HL-60 (cell line): ENCODE measurements around the gene ERBIN.
A peak's percentile ranks its signal among the peaks of the same experiment; 100 is the strongest.

Source experiments
- DNase-seq, 2 experiments: peaks; one replicate each; pipeline ENCODE4 v3.0.0-alpha.2; 2010 to 2020; ENCODE audit warnings: low read depth in 1 of 2, low spot score in 1 of 2
- H3K27ac ChIP-seq: fragments of 250-450 bp; sonication (Bioruptor Pico); replicated peaks from 2 replicates; pipeline ENCODE4 v1.5.1; 2020; ENCODE audit warnings: mild to moderate bottlenecking, moderate library complexity
- H3K27me3 ChIP-seq: fragments of 250-450 bp; sonication (Bioruptor Pico); 2 replicates; pipeline ENCODE4 v1.5.1; 2021; ENCODE audit warnings: mild to moderate bottlenecking, moderate library complexity; ENCODE audit not compliant: insufficient read depth, poor library complexity, severe bottlenecking
- H3K4me3 ChIP-seq: replicated peaks from 2 replicates; pipeline ENCODE4 v1.5.1; 2011; ENCODE audit warnings: mild to moderate bottlenecking, control low read depth, low read length; ENCODE audit not compliant: insufficient read depth
- CTCF ChIP-seq: IDR thresholded peaks from one replicate; pipeline ENCODE4 v1.5.1; 2011; ENCODE audit warnings: low read length, control low read depth, inconsistent platforms; ENCODE audit not compliant: insufficient read depth
- GABPA ChIP-seq: IDR thresholded peaks from 2 replicates; pipeline ENCODE4 v1.6.1; 2012; ENCODE audit warnings: low read depth
- POLR2AphosphoS5 ChIP-seq: IDR thresholded peaks from 2 replicates; pipeline ENCODE4 v1.6.1; 2012; ENCODE audit warnings: low read depth
- SPI1 ChIP-seq: IDR thresholded peaks from 2 replicates; pipeline ENCODE4 v1.6.1; 2012; ENCODE audit warnings: low read depth, mild to moderate bottlenecking, borderline replicate concordance
- TF ChIP-seq, protein P1 (sequence below): IDR thresholded peaks from 2 replicates; pipeline ENCODE4 v1.6.1; 2012; ENCODE audit warnings: low read depth; ENCODE audit not compliant: insufficient replicate concordance

The ERBIN gene

DNA sequence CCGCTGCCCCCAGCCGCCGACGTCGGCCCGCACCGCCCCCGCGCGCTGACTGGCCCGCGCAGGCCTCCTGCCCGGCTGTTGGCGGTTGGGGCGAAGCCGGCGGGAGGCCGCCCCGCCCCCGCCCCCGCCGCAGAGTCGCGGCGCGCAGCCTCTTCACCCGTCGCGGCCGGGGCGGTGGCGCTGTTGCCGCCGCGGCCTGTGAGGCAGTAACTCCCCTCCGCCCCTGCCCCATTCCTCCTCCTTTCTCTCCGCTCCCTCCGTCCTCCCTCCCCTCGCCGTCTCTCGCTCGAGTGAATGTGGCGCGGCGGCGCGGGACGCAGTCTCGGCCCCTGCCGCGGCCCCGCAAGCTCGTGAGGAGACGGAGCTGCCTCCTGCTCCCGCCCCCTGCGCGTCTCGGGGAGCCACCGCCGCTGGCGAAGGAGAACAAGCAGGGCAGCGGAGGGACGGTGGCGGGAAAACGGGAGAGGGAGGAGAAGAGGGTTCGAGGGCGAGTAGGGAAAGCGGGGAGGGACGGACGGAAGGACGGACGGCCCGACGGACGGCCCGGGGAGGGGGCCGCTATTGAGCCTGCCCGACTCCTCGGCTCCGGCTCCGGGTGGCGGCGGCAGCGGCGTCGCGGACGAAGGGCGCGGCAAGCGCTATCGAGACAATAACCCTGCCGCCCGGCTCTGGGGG lies 637 bp upstream of the ERBIN start:
- DNase-seq, result peak; percentile 33 to 58
- TF ChIP-seq GABPA (no peak), POLR2AphosphoS5 (peak; percentile 33; the same call in 1 of the 2 replicates)
- TF ChIP-seq, protein P1, sequence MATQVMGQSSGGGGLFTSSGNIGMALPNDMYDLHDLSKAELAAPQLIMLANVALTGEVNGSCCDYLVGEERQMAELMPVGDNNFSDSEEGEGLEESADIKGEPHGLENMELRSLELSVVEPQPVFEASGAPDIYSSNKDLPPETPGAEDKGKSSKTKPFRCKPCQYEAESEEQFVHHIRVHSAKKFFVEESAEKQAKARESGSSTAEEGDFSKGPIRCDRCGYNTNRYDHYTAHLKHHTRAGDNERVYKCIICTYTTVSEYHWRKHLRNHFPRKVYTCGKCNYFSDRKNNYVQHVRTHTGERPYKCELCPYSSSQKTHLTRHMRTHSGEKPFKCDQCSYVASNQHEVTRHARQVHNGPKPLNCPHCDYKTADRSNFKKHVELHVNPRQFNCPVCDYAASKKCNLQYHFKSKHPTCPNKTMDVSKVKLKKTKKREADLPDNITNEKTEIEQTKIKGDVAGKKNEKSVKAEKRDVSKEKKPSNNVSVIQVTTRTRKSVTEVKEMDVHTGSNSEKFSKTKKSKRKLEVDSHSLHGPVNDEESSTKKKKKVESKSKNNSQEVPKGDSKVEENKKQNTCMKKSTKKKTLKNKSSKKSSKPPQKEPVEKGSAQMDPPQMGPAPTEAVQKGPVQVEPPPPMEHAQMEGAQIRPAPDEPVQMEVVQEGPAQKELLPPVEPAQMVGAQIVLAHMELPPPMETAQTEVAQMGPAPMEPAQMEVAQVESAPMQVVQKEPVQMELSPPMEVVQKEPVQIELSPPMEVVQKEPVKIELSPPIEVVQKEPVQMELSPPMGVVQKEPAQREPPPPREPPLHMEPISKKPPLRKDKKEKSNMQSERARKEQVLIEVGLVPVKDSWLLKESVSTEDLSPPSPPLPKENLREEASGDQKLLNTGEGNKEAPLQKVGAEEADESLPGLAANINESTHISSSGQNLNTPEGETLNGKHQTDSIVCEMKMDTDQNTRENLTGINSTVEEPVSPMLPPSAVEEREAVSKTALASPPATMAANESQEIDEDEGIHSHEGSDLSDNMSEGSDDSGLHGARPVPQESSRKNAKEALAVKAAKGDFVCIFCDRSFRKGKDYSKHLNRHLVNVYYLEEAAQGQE, result peak; percentile 18
- H3K4me3 ChIP-seq, result peak overlapping the region; percentile 59
- H3K27me3 ChIP-seq, result no peaks in the 10 kb centered on the region
- H3K27ac ChIP-seq, result peak overlapping the region; percentile 99

DNA sequence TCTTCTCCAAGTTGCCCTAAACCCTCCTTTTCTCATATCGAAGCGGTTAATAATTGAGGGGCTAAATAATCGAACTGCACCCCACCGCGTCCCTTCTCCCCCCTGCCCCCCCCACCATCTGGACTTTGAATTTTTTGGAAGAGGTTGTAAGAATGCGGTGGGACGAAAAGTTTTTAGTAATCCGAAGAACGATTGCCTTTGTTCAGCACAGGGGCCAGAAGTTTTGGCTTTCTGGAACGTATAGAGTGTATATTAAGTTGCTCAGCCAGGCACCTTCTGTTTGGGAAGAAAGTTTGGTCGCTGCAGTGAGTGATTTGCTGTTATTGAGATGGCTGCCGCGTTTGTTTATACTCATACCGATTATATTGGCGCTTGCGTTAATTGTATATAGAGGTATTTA lies 518 bp downstream of the ERBIN start:
- H3K27ac ChIP-seq, result peak overlapping the region; percentile 99
- DNase-seq, result no peak

GRCh38 chr5:65927503-65928321 lies 1.3 kb downstream of the ERBIN start:
- TF ChIP-seq, protein P1, result no peak
- TF ChIP-seq GABPA, result no peak
- Histone ChIP-seq H3K27me3 (no peaks in the 10 kb centered on the region), H3K27ac (peak overlapping the region; percentile 99), H3K4me3 (peak overlapping the region; percentile 59)
- peak in 1 of 2 experiments; percentile 1 for DNase-seq

More for the DNA sequence above, 518 bp downstream of the ERBIN start:
- H3K4me3 ChIP-seq, result peak overlapping the region; percentile 59
- H3K27me3 ChIP-seq, result no peaks in the 10 kb centered on the region
- TF ChIP-seq GABPA, result no peak
- no peak for TF ChIP-seq POLR2AphosphoS5
- no peak for TF ChIP-seq CTCF
- TF ChIP-seq, protein P1, result no peak
- no peak for TF ChIP-seq SPI1

DNA sequence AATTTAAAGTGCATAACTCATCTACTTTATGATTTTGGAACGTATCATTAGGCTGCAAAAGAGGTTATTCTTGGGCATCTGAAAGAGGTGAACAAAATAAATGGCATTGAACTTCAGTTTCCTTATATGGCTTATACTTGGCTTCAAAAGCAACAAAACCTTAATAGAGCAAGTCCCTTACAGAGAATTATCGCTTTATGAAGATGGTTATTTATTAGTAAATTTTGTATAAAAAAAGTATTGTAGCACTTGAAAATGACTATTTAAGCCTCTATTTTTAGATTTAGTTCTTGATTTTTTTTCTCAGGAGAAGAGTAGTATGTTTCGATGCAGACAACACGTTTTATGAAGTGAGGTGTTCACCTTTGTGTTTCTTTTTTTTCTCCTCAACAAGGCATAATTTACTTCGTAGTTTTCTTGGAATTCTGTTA lies 2.0 kb downstream of the ERBIN start:
- no peaks in the 10 kb centered on the region for H3K27me3 ChIP-seq
- DNase-seq, result no peak
- no peak for TF ChIP-seq POLR2AphosphoS5
- TF ChIP-seq, protein P1, result no peak
- TF ChIP-seq SPI1, result no peak
- no peak overlapping the region for H3K27ac ChIP-seq
- peak overlapping the region; percentile 59 for H3K4me3 ChIP-seq
